K562 (cell line): ENCODE results near the gene KRTAP5-4. TPM values are rescaled to one million over a fixed set of nuclear protein-coding genes. Genes with fewer than 3 reads are reported as not detected.

Experiments
- ATAC-seq: fragments of 200-7000 bp; cut with Tn5 transposase; 3 replicates; pipeline ENCODE4 v1.9.1; 2020; ENCODE audit warnings: moderate library complexity
- BruUV-seq: library from RNA; stranded (reverse); fragments of 400-500 nt; replicated peaks from 2 replicates; lab custom pipeline; 2021; lab: Mats Ljungman, UMichigan
- CTCF ChIA-PET: fragments of 300-600 bp; formaldehyde crosslinking; extraction: SDS; loops from one replicate; lab custom pipeline; 2021; ENCODE audit warnings: low intra/inter-chr PET ratio; lab: Yijun Ruan, JAX
- POLR2A ChIA-PET: fragments of 300-600, 350-650 bp; sonication (Branson Sonifier 250); formaldehyde crosslinking; extraction: SDS; loops from one replicate; lab custom pipeline; 2021; ENCODE audit warnings: antibody characterized with exemption, inconsistent platforms; lab: Yijun Ruan, JAX
- DNase-seq, 4 experiments: peaks; one replicate each; pipeline versions ENCODE4 v3.0.0 to v3.0.0-alpha.2; 2011 to 2018; ENCODE audit warnings: low spot score in 3 of 4, mixed read lengths in 3 of 4; ENCODE audit errors: extremely low read depth in 1 of 4
- FAIRE-seq: peaks from 2 replicates; lab custom pipeline; 2011; peaks lifted over from hg19 to GRCh38; lab: Jason Lieb, UNC
- H2AFZ ChIP-seq: 2 replicates; pipeline ENCODE4 v1.6.0; 2011; ENCODE audit warnings: low read depth, low read length, control low read depth, inconsistent platforms
- H3K27ac ChIP-seq: fragments of 200-600 bp; 3 replicates; pipeline ENCODE4 v1.8.0; 2011; ENCODE audit warnings: low read depth, mild to moderate bottlenecking, control low read depth, inconsistent platforms, low read length, moderate library complexity, mixed read lengths; ENCODE audit errors: extremely low read depth
- H3K27me3 ChIP-seq, 2 experiments: fragments of 300-600 bp in 1 of 2; 2 replicates in 1 of 2; 3 replicates in 1 of 2; pipeline versions ENCODE4 v1.6.0 to v1.8.0; 2011; ENCODE audit warnings: inconsistent platforms in 2 of 2, low read length in 2 of 2, mild to moderate bottlenecking in 1 of 2, mixed read lengths in 1 of 2, moderate library complexity in 1 of 2; ENCODE audit not compliant: control insufficient read depth in 2 of 2, insufficient read depth in 2 of 2
- H3K36me3 ChIP-seq: fragments of 300-600 bp; 3 replicates; pipeline ENCODE4 v1.8.0; 2011; ENCODE audit warnings: mild to moderate bottlenecking, low read length, inconsistent platforms; ENCODE audit not compliant: control insufficient read depth, insufficient read depth
- H3K4me1 ChIP-seq, 2 experiments: fragments of 200-600 bp in 1 of 2; replicated peaks in 1 of 2; 2 replicates in 1 of 2; 3 replicates in 1 of 2; pipeline versions ENCODE4 v1.5.1 to v1.8.0; 2011; ENCODE audit warnings: inconsistent platforms in 2 of 2, low read length in 2 of 2, mild to moderate bottlenecking in 1 of 2, mixed read lengths in 1 of 2, moderate library complexity in 1 of 2; ENCODE audit not compliant: control insufficient read depth in 2 of 2, insufficient read depth in 2 of 2
- H3K4me2 ChIP-seq: 2 replicates; pipeline ENCODE4 v1.6.1; 2011; ENCODE audit warnings: low read length, control low read depth, inconsistent platforms, mixed read lengths; ENCODE audit not compliant: insufficient read depth
- H3K4me3 ChIP-seq: fragments of 200-600 bp; sonication (generic), shearing (Covaris generic); 2 replicates; pipeline ENCODE4 v1.5.1; 2016; ENCODE audit warnings: control low read depth, inconsistent platforms
- H3K79me2 ChIP-seq: fragments of 200-600 bp; 3 replicates; pipeline ENCODE4 v1.8.0; 2011; ENCODE audit warnings: low read length, inconsistent platforms; ENCODE audit not compliant: control insufficient read depth, insufficient read depth
- H3K9ac ChIP-seq, 2 experiments: 2 replicates each; pipeline versions ENCODE4 v1.6.0 to v1.6.1; 2011; ENCODE audit warnings: low read depth in 2 of 2, low read length in 2 of 2, control low read depth in 1 of 2, inconsistent platforms in 1 of 2, mild to moderate bottlenecking in 1 of 2, mixed read lengths in 1 of 2; ENCODE audit not compliant: insufficient read depth in 1 of 2
- H3K9me1 ChIP-seq: one replicate; pipeline ENCODE4 v1.6.0; 2011; ENCODE audit warnings: inconsistent platforms, mild to moderate bottlenecking, low read length, moderate library complexity; ENCODE audit not compliant: control insufficient read depth, insufficient read depth
- H3K9me3 ChIP-seq: replicated peaks from 2 replicates; pipeline ENCODE4 v1.5.1; 2011; ENCODE audit warnings: low read depth, low read length, inconsistent platforms; ENCODE audit not compliant: control insufficient read depth, insufficient read depth
- H4K20me1 ChIP-seq: replicated peaks from 2 replicates; pipeline ENCODE4 v1.6.1; 2011; ENCODE audit warnings: low read length, inconsistent platforms, mixed read lengths; ENCODE audit not compliant: control insufficient read depth, insufficient read depth
- AFF4 ChIP-seq: sonication (generic); formaldehyde crosslinking; IDR thresholded peaks from 2 replicates; pipeline ENCODE4 v1.8.0; 2023; ENCODE audit warnings: mild to moderate bottlenecking, missing genetic modification reagents
- ASH1L ChIP-seq: fragments of 450-650 bp; IDR thresholded peaks from 2 replicates; pipeline ENCODE4 v1.6.1; 2018; ENCODE audit warnings: borderline replicate concordance, mild to moderate bottlenecking, low read depth; ENCODE audit not compliant: partially characterized antibody
- HNRNPL ChIP-seq: fragments of 200-400 bp; formaldehyde crosslinking; IDR thresholded peaks from 2 replicates; pipeline ENCODE4 v1.6.1; 2017; ENCODE audit warnings: low read depth, mild to moderate bottlenecking, low read length
- IFI16 ChIP-seq: fragments of 250-450 bp; sonication (Bioruptor Pico); IDR thresholded peaks from 2 replicates; pipeline ENCODE4 v2.1.2; 2022; ENCODE audit warnings: mild to moderate bottlenecking, inconsistent platforms
- MTF1 ChIP-seq: fragments of 250-450 bp; sonication (Bioruptor Pico); IDR thresholded peaks from 2 replicates; pipeline ENCODE4 v1.9.0; 2021; ENCODE audit warnings: moderate library complexity, mild to moderate bottlenecking, inconsistent platforms, borderline replicate concordance
- MYNN ChIP-seq, 2 experiments: sonication (generic); formaldehyde crosslinking in 1 of 2; IDR thresholded peaks; 2 replicates each; pipeline versions ENCODE4 v1.5.0 to v1.6.1; 2016 to 2020; ENCODE audit warnings: antibody characterized with exemption in 1 of 2, missing genetic modification reagents in 1 of 2
- NFATC3 ChIP-seq: fragments of 450-650 bp; IDR thresholded peaks from 2 replicates; pipeline ENCODE4 v1.6.1; 2017; ENCODE audit warnings: mild to moderate bottlenecking
- NONO ChIP-seq, 2 experiments: fragments of 200-400 bp in 1 of 2; fragments of 450-650 bp in 1 of 2; formaldehyde crosslinking in 1 of 2; IDR thresholded peaks; 2 replicates each; pipeline ENCODE4 v1.6.1; 2017; ENCODE audit warnings: low read depth in 2 of 2, mild to moderate bottlenecking in 2 of 2, moderate library complexity in 2 of 2, low read length in 1 of 2
- NR2C2 ChIP-seq, 2 experiments: fragments of 200-800 bp in 1 of 2; sonication (Bioruptor generic) in 1 of 2; sonication (generic) in 1 of 2; formaldehyde crosslinking in 1 of 2; IDR thresholded peaks; 2 replicates each; pipeline versions ENCODE4 v1.6.1 to v1.8.0; 2016 to 2022; ENCODE audit warnings: mild to moderate bottlenecking in 1 of 2, missing compliant biosample characterization in 1 of 2, missing genetic modification characterization in 1 of 2, missing genetic modification reagents in 1 of 2
- PHF8 ChIP-seq: fragments of 200-600 bp; sonication (generic); IDR thresholded peaks from 2 replicates; pipeline ENCODE4 v1.6.1; 2012; ENCODE audit warnings: mixed run types, mild to moderate bottlenecking, inconsistent platforms, low read length, moderate library complexity, borderline replicate concordance
- RUNX1 ChIP-seq: sonication (generic); IDR thresholded peaks from 2 replicates; pipeline ENCODE4 v1.6.1; 2016; ENCODE audit warnings: antibody characterized with exemption, low read depth
- TAF15 ChIP-seq: fragments of 200-400 bp; formaldehyde crosslinking; IDR thresholded peaks from 2 replicates; pipeline ENCODE4 v1.6.1; 2017; ENCODE audit warnings: mild to moderate bottlenecking, low read depth, low read length, moderate library complexity
- USF2 ChIP-seq: sonication (generic); formaldehyde crosslinking; IDR thresholded peaks from 2 replicates; pipeline ENCODE4 v1.5.0; 2020; ENCODE audit warnings: missing genetic modification reagents
- ZNF395 ChIP-seq: fragments of 200-800 bp; sonication (Bioruptor generic); IDR thresholded peaks from 2 replicates; pipeline ENCODE4 v1.6.1; 2017; ENCODE audit warnings: missing genetic modification characterization, missing compliant biosample characterization
- WGBS: fragments of 100-300 bp; shearing (Covaris generic); methylation state at CpG from one replicate; pipeline ENCODE4 v1.1.6; 2016; ENCODE audit warnings: low coverage, mixed read lengths; ENCODE audit not compliant: insufficient coverage; ENCODE audit errors: missing lambda C conversion rate; 5-methylcytosine and 5-hydroxymethylcytosine counted together
- in situ Hi-C: fragments of 300-500 bp; cut with MboI; formaldehyde crosslinking; loops from 4 replicates; pipeline ENCODE4 v1.15.0; 2018; ENCODE audit warnings: inconsistent platforms, mixed read lengths
- intact Hi-C: fragments of 100-400 bp; cut with micrococcal nuclease; formaldehyde crosslinking; loops from 2 replicates; pipeline ENCODE4 v1.14.2; 2022
- polyA plus RNA-seq, 8 experiments: library from polyadenylated mRNA; depleted of rRNA in 4 of 8; stranded (reverse) in 5 of 8; unstranded in 3 of 8; fragments of >200 nt; fragmentation: Nextera tagmentation in 2 of 8; fragmentation: Illumina TruSeq in 1 of 8; extraction: Ambion mirVana in 2 of 8; extraction: Trizol in 1 of 8; gene quantifications; 2 replicates each; pipeline versions ENCODE4 v1.2.1 to v1.2.3, GENCODE V29; 2011 to 2014; ENCODE audit warnings: inconsistent platforms in 1 of 8, missing spikeins in 1 of 8
- total RNA-seq, 7 experiments: library from RNA; depleted of rRNA in 6 of 7; stranded (reverse); fragments of >200 nt in 6 of 7; fragmentation: Illumina TruSeq in 2 of 7; extraction: Trizol in 2 of 7; gene quantifications; 2 replicates each; pipeline versions ENCODE4 v1.2.1 to v1.2.3, GENCODE V29; 2011 to 2021; ENCODE audit warnings: low replicate concordance in 1 of 7

The KRTAP5-4 gene
- total and polyA plus RNA-seq, 9 of the 15 experiments (the other 6 are each of a cell fraction or from before 2014, with no cell fraction given): not detected

GRCh38 chr11:1660111-1660867 is 38.4 kb upstream of the KRTAP5-4 start:
- H3K27me3 ChIP-seq: peaks cover 21 to 48% of the 10 kb centered on the region in 2 experiments; a peak in 4 of 5 replicates
- no peak overlapping the region for H3K9ac ChIP-seq
- no peaks in the 10 kb centered on the region for H4K20me1 ChIP-seq
- no TSS peak for BruUV-seq
- in situ Hi-C loops: no loop called here
- peaks cover 0 to 2% of the 10 kb centered on the region in 2 experiments; a peak in 2 of 5 replicates for H3K4me1 ChIP-seq
- ATAC-seq (no peak), DNase-seq (no peak), FAIRE-seq (no peak)
- POLR2A ChIA-PET: no interaction called here
- no peak overlapping the region for H3K27ac ChIP-seq
- intact Hi-C loops: no loop called here
- 1% methylated on average over 22 of the region's 24 CpGs for WGBS
- H3K4me2 ChIP-seq: no peak overlapping the region
- H2AFZ ChIP-seq: no peak overlapping the region
- H3K36me3 ChIP-seq: no peaks in the 10 kb centered on the region
- H3K79me2 ChIP-seq: no peaks in the 10 kb centered on the region
- CTCF ChIA-PET: no interaction called here
- no peak overlapping the region for H3K4me3 ChIP-seq
- H3K9me3 ChIP-seq: no peaks in the 10 kb centered on the region
- H3K9me1 ChIP-seq: no peaks in the 10 kb centered on the region
- no peak for TF ChIP-seq NFATC3
- TF ChIP-seq RUNX1: no peak
- no peak for TF ChIP-seq MYNN (IDR thresholded peaks at IDR 0.05)
- no peak for TF ChIP-seq MYNN (CRISPR knock-in tag; IDR thresholded peaks at IDR 0.05)
- no peak for TF ChIP-seq NONO (IDR thresholded peaks at IDR 0.05; ENCODE audit: low read depth in 2 of 2, low read length in 1 of 2)
- no peak for TF ChIP-seq USF2 (CRISPR knock-in tag)
- no peak for TF ChIP-seq MTF1
- TF ChIP-seq PHF8: no peak
- no peak for TF ChIP-seq AFF4 (CRISPR knock-in tag)
- TF ChIP-seq NR2C2 (CRISPR knock-in tag; IDR thresholded peaks at IDR 0.05): no peak
- no peak for TF ChIP-seq NR2C2 (tag; IDR thresholded peaks at IDR 0.05)
- TF ChIP-seq ZNF395: no peak
- no peak for TF ChIP-seq ASH1L
- no peak for TF ChIP-seq IFI16 (CRISPR knock-in tag)
- TF ChIP-seq HNRNPL: no peak
- TF ChIP-seq TAF15: no peak
